GM23248 (cell line): ENCODE data around the gene RUNX3. TPM values are rescaled to one million over a fixed set of nuclear protein-coding genes. Genes with fewer than 3 reads are reported as not detected.

Experiments
- DNase-seq: peaks from one replicate; pipeline ENCODE4 v3.0.0-alpha.2; 2015
- H2AFZ ChIP-seq: fragments of 200-600 bp; sonication (generic); 2 replicates; pipeline ENCODE4 v1.6.1; 2016; ENCODE audit warnings: antibody characterized with exemption
- H3F3A ChIP-seq: fragments of 200-600 bp; sonication (generic); 2 replicates; pipeline ENCODE4 v1.6.1; 2016; ENCODE audit warnings: mild to moderate bottlenecking, antibody characterized with exemption, mixed run types; ENCODE audit not compliant: insufficient read depth
- H3K27ac ChIP-seq: fragments of 200-600 bp; sonication (generic); 2 replicates; pipeline ENCODE4 v1.5.1; 2016; ENCODE audit warnings: mild to moderate bottlenecking
- H3K27me3 ChIP-seq: fragments of 200-600 bp; sonication (generic); replicated peaks from 2 replicates; pipeline ENCODE4 v1.6.1; 2016; ENCODE audit warnings: mild to moderate bottlenecking; ENCODE audit not compliant: insufficient read depth
- H3K36me3 ChIP-seq: fragments of 200-600 bp; sonication (generic); 2 replicates; pipeline ENCODE4 v1.6.1; 2016; ENCODE audit warnings: low read depth, mild to moderate bottlenecking
- H3K4me1 ChIP-seq: fragments of 200-600 bp; sonication (generic); 2 replicates; pipeline ENCODE4 v1.6.1; 2016; ENCODE audit warnings: mild to moderate bottlenecking; ENCODE audit not compliant: insufficient read depth
- H3K4me2 ChIP-seq: fragments of 200-600 bp; sonication (generic); one replicate; pipeline ENCODE4 v1.6.1; 2016; ENCODE audit warnings: mild to moderate bottlenecking; ENCODE audit not compliant: unreplicated experiment
- H3K4me3 ChIP-seq: fragments of 200-600 bp; sonication (generic); 2 replicates; pipeline ENCODE4 v1.5.1; 2016; ENCODE audit warnings: mild to moderate bottlenecking
- H3K79me2 ChIP-seq: fragments of 200-600 bp; sonication (generic); 2 replicates; pipeline ENCODE4 v1.6.1; 2016; ENCODE audit warnings: mild to moderate bottlenecking; ENCODE audit not compliant: insufficient read depth
- H3K9ac ChIP-seq: fragments of 200-600 bp; sonication (generic); 2 replicates; pipeline ENCODE4 v1.6.1; 2016; ENCODE audit warnings: mild to moderate bottlenecking
- H3K9me2 ChIP-seq: fragments of 200-600 bp; sonication (generic); 2 replicates; pipeline ENCODE4 v1.6.1; 2016; ENCODE audit warnings: mixed run types, mild to moderate bottlenecking, moderate library complexity; ENCODE audit not compliant: insufficient read depth
- H3K9me3 ChIP-seq: fragments of 200-600 bp; sonication (generic); one replicate; pipeline ENCODE4 v1.6.1; 2017; ENCODE audit warnings: low read depth
- H4K20me1 ChIP-seq: fragments of 200-600 bp; sonication (generic); 2 replicates; pipeline ENCODE4 v1.6.0; 2016; ENCODE audit not compliant: insufficient read depth
- EZH2 ChIP-seq: fragments of 200-600 bp; sonication (generic); IDR thresholded peaks from 2 replicates; pipeline ENCODE4 v1.6.1; 2018; ENCODE audit warnings: antibody characterized with exemption, mild to moderate bottlenecking; ENCODE audit not compliant: insufficient read depth, poor library complexity, severe bottlenecking
- EZH2phosphoT487 ChIP-seq: fragments of 200-600 bp; sonication (generic); IDR thresholded peaks from 2 replicates; pipeline ENCODE4 v1.6.1; 2018; ENCODE audit warnings: antibody characterized with exemption, moderate library complexity, mild to moderate bottlenecking, low read depth; ENCODE audit not compliant: insufficient read depth
- WGBS, 2 experiments: methylation state at CpG; one replicate each; pipeline ENCODE4 v1.1.6; 2015 to 2017; ENCODE audit warnings: low lambda C conversion rate in 2 of 2, low coverage in 1 of 2; ENCODE audit errors: missing lambda C conversion rate in 2 of 2; 5-methylcytosine and 5-hydroxymethylcytosine counted together
- in situ Hi-C: fragments of 300-500 bp; cut with MboI; formaldehyde crosslinking; loops from 2 replicates; pipeline ENCODE4 v1.15.0; 2020
- polyA plus RNA-seq: library from polyadenylated mRNA; unstranded; fragments of >200 nt; fragmentation: Nextera tagmentation; extraction: Ambion mirVana; gene quantifications from 2 replicates; pipeline ENCODE4 v1.2.1, GENCODE V29; 2016
- total RNA-seq: library from RNA; depleted of rRNA; stranded (reverse); fragments of >200 nt; shearing (Covaris generic); gene quantifications from 2 replicates; pipeline ENCODE4 v1.2.3, GENCODE V29; 2014

Gene RUNX3
- total and polyA plus RNA-seq, 2 experiments from 2014 or later, result 0.43 to 1.4 TPM

- no peaks in the 10 kb centered on the region for H3K27me3 ChIP-seq
- DNase-seq, result no peak
- H3K4me3 ChIP-seq, result no peak overlapping the region
- no peak overlapping the region for H3K27ac ChIP-seq
- WGBS, 2 experiments, result 98% methylated on average over 18 to 21 of the region's 21 CpGs
- no peaks in the 10 kb centered on the region for H3K79me2 ChIP-seq
- H3K36me3 ChIP-seq, result no peaks in the 10 kb centered on the region
- peaks cover 15% of the 10 kb centered on the region for H3K4me1 ChIP-seq
- no peaks in the 10 kb centered on the region for H3K9me3 ChIP-seq
- no peak overlapping the region for H3K9ac ChIP-seq
- no peak for TF ChIP-seq EZH2phosphoT487
- H2AFZ ChIP-seq, result no peak overlapping the region
- H3K9me2 ChIP-seq, result no peaks in the 10 kb centered on the region
- H3F3A ChIP-seq, result peaks cover 14% of the 10 kb centered on the region; the same call in 1 of the 2 replicates
- in situ Hi-C loops, result no loop called here
- H4K20me1 ChIP-seq, result no peaks in the 10 kb centered on the region
- H3K4me2 ChIP-seq, result no peak overlapping the region
Measured at GRCh38 chr1:24915816-24916602, 14.1 kb downstream of the RUNX3 start.

GRCh38 chr1:24914226-24915069 lies 15.6 kb downstream of the RUNX3 start:
- peak; percentile 66 for DNase-seq
- Histone ChIP-seq H3K27me3 (no peaks in the 10 kb centered on the region), H3K4me1 (0 out of 2 replicates have a peak, but pooled peaks cover 6% of the 10 kb centered on the region), H3K9me3 (no peaks in the 10 kb centered on the region), H3K36me3 (no peaks in the 10 kb centered on the region), H3K9ac (peak overlapping the region; percentile 23), H3K4me3 (no peak overlapping the region), H3F3A (0 out of 2 replicates have a peak, but pooled peaks cover 4% of the 10 kb centered on the region), H4K20me1 (no peaks in the 10 kb centered on the region), H3K4me2 (no peak overlapping the region), H3K9me2 (no peaks in the 10 kb centered on the region), H3K27ac (peak overlapping the region; percentile 5; the same call in 1 of the 2 replicates), H2AFZ (peak overlapping the region; percentile 28; the same call in 1 of the 2 replicates), H3K79me2 (no peaks in the 10 kb centered on the region)
- in situ Hi-C loops, result no loop called here
- WGBS, 2 experiments, result 35 to 40% methylated on average over 29 to 33 of the region's 33 CpGs
- no peak for TF ChIP-seq EZH2
- no peak for TF ChIP-seq EZH2phosphoT487

- Histone ChIP-seq H3K4me1 (0 out of 2 replicates have a peak, but pooled peaks cover 6% of the 10 kb centered on the region), H3K27me3 (no peaks in the 10 kb centered on the region), H3K36me3 (no peaks in the 10 kb centered on the region), H2AFZ (0 out of 2 replicates have a peak overlapping the region, but pooled peaks have one; percentile 28), H3K9ac (peak overlapping the region; percentile 23), H3K4me2 (no peak overlapping the region), H4K20me1 (no peaks in the 10 kb centered on the region), H3K9me2 (no peaks in the 10 kb centered on the region), H3K27ac (no peak overlapping the region), H3K9me3 (no peaks in the 10 kb centered on the region), H3F3A (0 out of 2 replicates have a peak, but pooled peaks cover 4% of the 10 kb centered on the region), H3K79me2 (no peaks in the 10 kb centered on the region), H3K4me3 (no peak overlapping the region)
- no peak for DNase-seq
- 84 to 85% methylated on average over 10 of the region's 10 CpGs for WGBS, 2 experiments
- TF ChIP-seq EZH2phosphoT487, result no peak
- in situ Hi-C loops, result no loop called here
Measured at GRCh38 chr1:24913616-24914225, 16.4 kb downstream of the RUNX3 start.

- no peak overlapping the region for H3K4me3 ChIP-seq
- no peak for DNase-seq
- H3K9me3 ChIP-seq, result no peaks in the 10 kb centered on the region
- 0 out of 2 replicates have a peak, but pooled peaks cover 6% of the 10 kb centered on the region for H3K4me1 ChIP-seq
- no peaks in the 10 kb centered on the region for H3K79me2 ChIP-seq
- no peak overlapping the region for H3K27ac ChIP-seq
- H4K20me1 ChIP-seq, result no peaks in the 10 kb centered on the region
- H3F3A ChIP-seq, result 0 out of 2 replicates have a peak, but pooled peaks cover 4% of the 10 kb centered on the region
- in situ Hi-C loops, result no loop called here
- no peak for TF ChIP-seq EZH2phosphoT487
- no peak for TF ChIP-seq EZH2
- no peak overlapping the region for H3K4me2 ChIP-seq
- no peaks in the 10 kb centered on the region for H3K36me3 ChIP-seq
- H3K27me3 ChIP-seq, result no peaks in the 10 kb centered on the region
- H3K9ac ChIP-seq, result no peak overlapping the region
- no peak overlapping the region for H2AFZ ChIP-seq
- 88 to 100% methylated on average over 2 of the region's 2 CpGs for WGBS, 2 experiments
- no peaks in the 10 kb centered on the region for H3K9me2 ChIP-seq
Measured at GRCh38 chr1:24913274-24913604, 16.8 kb downstream of the RUNX3 start.
